ENCODE measurements around the gene APOL1.

DNA sequence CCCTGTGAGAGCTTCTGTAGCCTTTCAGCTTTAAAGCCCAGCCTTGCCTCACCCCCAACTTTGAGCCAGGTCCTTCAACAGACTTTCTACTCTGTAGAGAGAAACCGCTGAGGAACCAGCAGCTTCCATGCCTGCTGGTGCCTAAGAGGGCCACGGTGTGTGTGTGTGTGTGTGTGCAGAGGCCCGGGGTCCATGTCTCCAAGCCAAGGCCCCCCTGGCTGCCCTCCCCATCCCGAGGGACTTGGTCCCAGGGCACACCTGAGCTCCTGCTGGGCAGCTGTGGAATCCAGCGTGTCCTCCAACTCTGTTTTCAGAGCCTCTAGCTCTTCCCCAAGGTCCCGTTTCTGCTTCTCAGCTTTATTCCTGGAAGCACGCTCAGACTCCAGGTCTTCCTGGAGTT is 42.3 kb downstream of the APOL1 start:
- TF ChIP-seq, protein P1, sequence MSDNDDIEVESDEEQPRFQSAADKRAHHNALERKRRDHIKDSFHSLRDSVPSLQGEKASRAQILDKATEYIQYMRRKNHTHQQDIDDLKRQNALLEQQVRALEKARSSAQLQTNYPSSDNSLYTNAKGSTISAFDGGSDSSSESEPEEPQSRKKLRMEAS (IDR thresholded peaks at IDR 0.05), result no peak
- TF ChIP-seq RCOR1 (IDR thresholded peaks at IDR 0.05; ENCODE audit: low read depth, low read length) (no peak), MAFK (IDR thresholded peaks at IDR 0.05; ENCODE audit: partially characterized antibody) (no peak)
- TF ChIP-seq, protein P2, sequence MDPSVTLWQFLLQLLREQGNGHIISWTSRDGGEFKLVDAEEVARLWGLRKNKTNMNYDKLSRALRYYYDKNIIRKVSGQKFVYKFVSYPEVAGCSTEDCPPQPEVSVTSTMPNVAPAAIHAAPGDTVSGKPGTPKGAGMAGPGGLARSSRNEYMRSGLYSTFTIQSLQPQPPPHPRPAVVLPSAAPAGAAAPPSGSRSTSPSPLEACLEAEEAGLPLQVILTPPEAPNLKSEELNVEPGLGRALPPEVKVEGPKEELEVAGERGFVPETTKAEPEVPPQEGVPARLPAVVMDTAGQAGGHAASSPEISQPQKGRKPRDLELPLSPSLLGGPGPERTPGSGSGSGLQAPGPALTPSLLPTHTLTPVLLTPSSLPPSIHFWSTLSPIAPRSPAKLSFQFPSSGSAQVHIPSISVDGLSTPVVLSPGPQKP (IDR thresholded peaks at IDR 0.05; ENCODE audit: low read depth, low read length), result no peak
